Activated T-helper 1 cell treated with anti-CD3 and anti-CD28 coated beads, Interleukin-12 subunit alpha, Interleukin-12 subunit beta, Interleukin-2, Interleukin-4 antibody, amounts not matched to agents 30 ng/mL and 10 ng/mL and 1 ng/mL, durations not matched to agents 14 hours and 24 hours and 36 hours (primary cell): ENCODE measurements around the gene LSM12. TPM values are rescaled to one million over a fixed set of nuclear protein-coding genes. Genes with fewer than 3 reads are reported as not detected.

Source experiments
- DNase-seq: peaks from one replicate; pipeline ENCODE4 v3.0.0; 2021; ENCODE audit warnings: low spot score
- H3K27ac Mint-ChIP-seq: one replicate; pipeline ENCODE4 v1.8.0; 2021; ENCODE audit warnings: mild to moderate bottlenecking, mixed read lengths
- H3K27me3 Mint-ChIP-seq: one replicate; pipeline ENCODE4 v1.8.0; 2022; ENCODE audit warnings: mild to moderate bottlenecking, moderate library complexity, mixed read lengths; ENCODE audit not compliant: insufficient read depth
- H3K36me3 Mint-ChIP-seq: one replicate; pipeline ENCODE4 v1.8.0; 2021; ENCODE audit warnings: low read depth, mixed read lengths
- H3K4me1 Mint-ChIP-seq: one replicate; pipeline ENCODE4 v1.8.0; 2021; ENCODE audit warnings: low read depth, mixed read lengths
- H3K4me3 Mint-ChIP-seq: one replicate; pipeline ENCODE4 v1.8.0; 2021; ENCODE audit warnings: mild to moderate bottlenecking, moderate library complexity, mixed read lengths
- H3K9me3 Mint-ChIP-seq: one replicate; pipeline ENCODE4 v1.8.0; 2021; ENCODE audit warnings: mixed read lengths
- intact Hi-C: fragments of 100-400 bp; cut with micrococcal nuclease; formaldehyde crosslinking; loops from one replicate; pipeline ENCODE4 v1.15.1; 2024
- total RNA-seq: library from RNA; stranded (reverse); gene quantifications from 2 replicates; pipeline ENCODE4 v1.2.3, GENCODE V29; 2022

Gene LSM12
- total RNA-seq, 1 donor from 2014 or later = 95.4 TPM

DNA sequence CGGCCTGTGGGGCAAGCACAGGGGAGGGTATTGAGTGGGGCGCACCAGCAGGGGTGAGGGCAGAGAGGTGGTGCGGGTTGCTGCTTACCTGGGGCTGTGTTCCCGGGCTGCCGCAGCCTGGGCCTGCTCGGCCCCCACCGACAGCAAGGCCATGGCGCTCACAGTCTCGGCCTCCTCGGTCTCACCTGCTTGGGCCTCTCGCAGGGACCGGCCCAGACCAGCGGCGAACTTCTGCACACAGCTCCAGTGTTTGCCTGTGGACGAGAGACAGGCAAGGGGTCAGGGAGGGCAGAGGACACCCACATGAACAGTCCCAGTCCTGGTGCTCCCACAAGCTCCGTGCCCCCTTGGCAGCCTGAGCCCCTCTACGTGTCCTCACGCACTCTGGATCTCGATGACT is 11.9 kb upstream of the LSM12 start:
- Mint-ChIP-seq H3K27ac (no peak overlapping the region), H3K27me3 (no peaks in the 10 kb centered on the region), H3K4me3 (no peak overlapping the region), H3K36me3 (peaks cover 16% of the 10 kb centered on the region), H3K4me1 (no peaks in the 10 kb centered on the region), H3K9me3 (no peaks in the 10 kb centered on the region)
- DNase-seq = no peak
- intact Hi-C loops = no loop called here

DNA sequence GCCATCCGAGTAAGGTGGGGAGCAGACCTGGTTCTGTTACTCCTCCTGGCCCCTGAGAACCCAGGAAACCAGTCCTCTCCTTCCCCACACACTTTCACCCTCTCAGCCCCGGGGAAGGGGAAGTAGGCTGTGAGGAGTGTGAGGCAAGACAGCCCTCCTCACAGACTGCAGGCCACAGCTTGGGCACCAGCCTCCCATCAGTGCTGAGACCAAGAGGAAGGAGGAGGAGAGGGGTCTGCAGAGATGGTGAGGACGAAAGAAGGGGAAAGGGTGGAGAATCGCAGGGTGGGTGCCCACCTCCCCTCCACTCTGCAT is 11.1 kb upstream of the LSM12 start:
- no peak for DNase-seq
- Mint-ChIP-seq H3K27ac (no peak overlapping the region), H3K27me3 (no peaks in the 10 kb centered on the region), H3K36me3 (peaks cover 12% of the 10 kb centered on the region), H3K4me1 (no peaks in the 10 kb centered on the region), H3K9me3 (no peaks in the 10 kb centered on the region), H3K4me3 (no peak overlapping the region)
- intact Hi-C loops = no loop called here

DNA sequence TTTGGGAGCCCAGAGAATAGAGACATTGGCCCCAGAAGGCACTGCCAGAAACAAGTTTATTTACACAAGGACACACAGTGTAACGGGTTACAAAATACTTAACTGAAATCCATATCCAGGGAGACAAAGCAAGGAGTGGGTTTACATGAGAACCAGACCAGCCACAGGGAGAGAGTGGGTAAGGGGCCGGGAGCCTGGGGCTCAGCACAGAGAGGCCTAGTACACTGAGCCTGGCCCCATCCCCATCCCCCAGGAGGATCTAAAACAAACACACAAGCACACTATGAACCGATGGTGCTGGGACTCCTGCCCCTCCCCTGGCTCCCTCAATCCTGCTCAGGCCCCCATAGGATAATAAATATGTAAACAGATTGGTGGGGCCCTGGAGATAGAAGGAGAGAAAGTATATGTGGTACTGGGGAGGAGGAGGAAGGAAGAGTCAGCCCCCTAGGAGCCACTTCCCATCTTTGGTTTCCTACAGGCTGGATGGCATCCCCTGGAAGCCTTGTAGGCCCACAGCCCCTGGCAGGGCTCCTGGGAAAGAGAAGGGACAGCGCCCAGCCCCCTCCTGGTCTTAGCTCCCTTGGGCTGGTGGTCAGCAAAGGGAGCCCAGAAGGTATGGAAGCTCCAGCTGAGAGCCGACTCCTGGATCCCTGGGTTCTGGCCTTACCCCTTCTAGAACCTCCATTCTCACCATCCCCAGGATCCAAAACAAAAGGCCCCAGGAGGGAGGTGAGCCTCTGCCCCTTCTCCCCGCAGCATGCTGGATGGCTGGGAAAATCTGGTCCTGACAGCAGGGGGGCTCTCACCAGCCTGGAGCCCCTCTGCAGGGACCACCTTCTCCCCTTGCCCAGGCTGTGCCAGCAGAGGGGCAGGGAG is 10.5 kb upstream of the LSM12 start:
- intact Hi-C loops = no loop called here
- H3K36me3 Mint-ChIP-seq = peaks cover 12% of the 10 kb centered on the region
- H3K4me1 Mint-ChIP-seq = peaks cover 3% of the 10 kb centered on the region
- H3K27me3 Mint-ChIP-seq = no peaks in the 10 kb centered on the region
- no peak for DNase-seq
- H3K9me3 Mint-ChIP-seq = no peaks in the 10 kb centered on the region
- H3K4me3 Mint-ChIP-seq = no peak overlapping the region
- H3K27ac Mint-ChIP-seq = no peak overlapping the region

DNA sequence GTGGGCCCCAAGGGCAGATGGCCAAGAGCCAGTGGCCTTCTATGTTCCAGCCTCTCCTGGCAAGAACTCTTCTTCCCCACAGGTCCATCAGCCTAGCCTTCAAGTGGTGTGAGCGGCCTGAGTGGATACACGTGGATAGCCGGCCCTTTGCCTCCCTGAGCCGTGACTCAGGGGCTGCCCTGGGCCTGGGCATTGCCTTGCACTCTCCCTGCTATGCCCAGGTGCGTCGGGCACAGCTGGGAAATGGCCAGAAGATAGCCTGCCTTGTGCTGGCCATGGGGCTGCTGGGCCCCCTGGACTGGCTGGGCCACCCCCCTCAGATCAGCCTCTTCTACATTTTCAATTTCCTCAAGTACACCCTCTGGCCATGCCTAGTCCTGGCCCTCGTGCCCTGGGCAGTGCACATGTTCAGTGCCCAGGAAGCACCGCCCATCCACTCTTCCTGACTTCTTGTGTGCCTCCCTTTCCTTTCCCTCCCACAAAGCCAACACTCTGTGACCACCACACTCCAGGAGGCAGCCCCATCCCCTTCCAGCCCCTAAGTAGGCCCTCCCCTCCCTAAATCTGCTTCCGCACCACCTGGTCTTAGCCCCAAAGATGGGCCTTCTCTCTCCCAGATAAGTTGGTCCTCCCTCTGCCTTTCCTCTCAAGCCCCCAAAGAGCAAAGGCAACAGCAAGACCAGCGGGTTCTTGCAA is 9.3 kb upstream of the LSM12 start:
- no peak overlapping the region for H3K27ac Mint-ChIP-seq
- H3K27me3 Mint-ChIP-seq = no peaks in the 10 kb centered on the region
- no peak for DNase-seq
- H3K4me1 Mint-ChIP-seq = peaks cover 7% of the 10 kb centered on the region
- no peak overlapping the region for H3K4me3 Mint-ChIP-seq
- intact Hi-C loops = no loop called here
- H3K9me3 Mint-ChIP-seq = no peaks in the 10 kb centered on the region
- H3K36me3 Mint-ChIP-seq = peaks cover 13% of the 10 kb centered on the region

DNA sequence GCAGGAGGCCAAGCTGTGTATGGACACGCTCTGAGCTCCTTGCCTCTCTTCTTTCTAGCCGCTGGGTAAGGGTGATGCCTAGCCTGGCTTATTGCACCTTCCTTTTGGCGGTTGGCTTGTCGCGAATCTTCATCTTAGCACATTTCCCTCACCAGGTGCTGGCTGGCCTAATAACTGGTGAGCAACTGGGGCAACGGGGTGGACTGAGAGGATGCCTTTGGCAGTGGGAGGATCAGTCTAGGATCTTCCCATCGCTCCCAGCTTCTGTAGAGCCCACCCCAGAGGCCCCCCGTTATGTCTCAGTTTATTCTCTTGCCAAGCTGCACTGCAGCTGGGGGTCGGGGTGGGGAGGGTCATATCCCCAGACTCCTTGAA is 8.4 kb upstream of the LSM12 start:
- intact Hi-C loops = no loop called here
- no peaks in the 10 kb centered on the region for H3K27me3 Mint-ChIP-seq
- no peak for DNase-seq
- H3K36me3 Mint-ChIP-seq = peaks cover 13% of the 10 kb centered on the region
- H3K4me3 Mint-ChIP-seq = no peak overlapping the region
- no peak overlapping the region for H3K27ac Mint-ChIP-seq
- H3K9me3 Mint-ChIP-seq = no peaks in the 10 kb centered on the region
- H3K4me1 Mint-ChIP-seq = peaks cover 12% of the 10 kb centered on the region

DNA sequence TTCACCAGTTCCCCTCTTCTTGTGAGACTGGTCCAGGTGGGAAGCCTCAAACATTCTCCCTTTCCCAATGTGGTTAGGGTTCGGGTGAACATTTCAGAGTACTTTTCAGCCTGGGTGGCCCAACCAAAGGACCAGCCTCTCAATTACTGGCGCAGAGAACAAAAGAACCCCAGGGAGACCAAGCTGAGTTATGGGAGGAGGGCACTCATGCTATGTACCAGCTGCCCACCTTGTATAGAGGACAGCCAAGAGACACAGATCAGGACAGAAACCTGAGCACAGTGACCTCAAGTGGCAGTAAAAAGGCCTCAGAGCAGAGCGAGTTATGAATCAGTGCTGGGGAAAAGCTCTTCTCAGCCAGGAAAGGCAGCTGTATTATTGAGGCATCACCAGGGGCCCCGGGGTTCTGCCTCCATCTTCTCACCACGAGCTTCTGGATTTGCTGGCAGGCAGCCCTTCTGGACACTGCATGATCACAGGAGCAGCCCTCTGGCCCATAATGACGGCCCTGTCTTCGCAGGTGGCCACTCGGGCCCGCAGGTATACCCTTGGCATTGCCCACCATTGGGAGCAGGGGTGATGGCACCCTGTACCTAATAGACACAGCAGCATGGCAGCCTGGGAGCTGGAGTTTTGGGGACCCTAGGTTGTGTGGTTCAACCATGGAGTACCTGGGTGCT is 7.9 kb upstream of the LSM12 start:
- no peak for DNase-seq
- intact Hi-C loops = no loop called here
- Mint-ChIP-seq H3K27ac (no peak overlapping the region), H3K4me1 (peaks cover 14% of the 10 kb centered on the region), H3K9me3 (no peaks in the 10 kb centered on the region), H3K27me3 (no peaks in the 10 kb centered on the region), H3K36me3 (peaks cover 13% of the 10 kb centered on the region), H3K4me3 (no peak overlapping the region)

DNA sequence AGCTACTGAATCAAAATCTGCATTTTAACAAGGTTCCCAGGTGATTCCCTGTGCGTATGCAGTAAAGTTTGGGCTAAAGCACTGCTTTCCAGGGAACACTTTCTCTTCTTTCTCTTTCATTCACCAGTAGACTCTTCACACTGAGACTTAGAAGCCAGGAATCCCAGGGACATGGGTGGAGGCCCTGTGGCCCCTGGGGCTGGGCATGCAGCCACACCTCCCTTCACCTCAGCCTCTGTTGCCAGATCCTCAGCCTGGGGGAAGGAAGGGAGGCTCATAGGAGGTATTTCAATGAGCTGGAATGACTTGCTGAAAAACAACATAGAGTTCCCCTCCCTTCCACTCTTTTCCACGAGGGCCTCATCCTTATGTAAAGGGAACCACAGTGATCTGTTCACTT is 5.3 kb upstream of the LSM12 start:
- H3K36me3 Mint-ChIP-seq = peaks cover 12% of the 10 kb centered on the region
- no peaks in the 10 kb centered on the region for H3K9me3 Mint-ChIP-seq
- DNase-seq = no peak
- peaks cover 14% of the 10 kb centered on the region for H3K4me1 Mint-ChIP-seq
- intact Hi-C loops = loop anchor here (1.0 to 2.0 kb wide), 4 partner anchors 16 to 67 kb away; partner anchors contain the start of gene TMEM101
- peak overlapping the region; percentile 66 for H3K27ac Mint-ChIP-seq
- H3K27me3 Mint-ChIP-seq = no peaks in the 10 kb centered on the region
- H3K4me3 Mint-ChIP-seq = peak overlapping the region; percentile 98

DNA sequence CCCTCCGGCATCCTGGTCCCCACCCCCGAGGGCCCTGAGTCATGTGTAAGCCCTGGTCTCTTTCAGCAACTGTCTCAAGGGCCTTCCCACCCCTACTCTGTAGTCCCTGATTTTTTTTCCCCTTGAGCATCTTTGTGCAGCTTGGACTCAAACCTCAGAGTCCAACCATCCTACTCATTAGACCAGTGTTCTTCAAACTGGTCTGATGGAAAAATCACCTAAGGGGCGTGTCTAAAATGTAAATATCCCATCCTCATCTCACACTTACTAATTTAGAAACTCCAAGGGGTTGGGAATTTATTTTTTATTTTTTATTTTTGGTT is 4.7 kb upstream of the LSM12 start:
- H3K27ac Mint-ChIP-seq = peak overlapping the region; percentile 99
- intact Hi-C loops = loop anchor here (1.0 to 2.0 kb wide), 4 partner anchors 16 to 68 kb away; partner anchors contain the start of gene TMEM101

DNA sequence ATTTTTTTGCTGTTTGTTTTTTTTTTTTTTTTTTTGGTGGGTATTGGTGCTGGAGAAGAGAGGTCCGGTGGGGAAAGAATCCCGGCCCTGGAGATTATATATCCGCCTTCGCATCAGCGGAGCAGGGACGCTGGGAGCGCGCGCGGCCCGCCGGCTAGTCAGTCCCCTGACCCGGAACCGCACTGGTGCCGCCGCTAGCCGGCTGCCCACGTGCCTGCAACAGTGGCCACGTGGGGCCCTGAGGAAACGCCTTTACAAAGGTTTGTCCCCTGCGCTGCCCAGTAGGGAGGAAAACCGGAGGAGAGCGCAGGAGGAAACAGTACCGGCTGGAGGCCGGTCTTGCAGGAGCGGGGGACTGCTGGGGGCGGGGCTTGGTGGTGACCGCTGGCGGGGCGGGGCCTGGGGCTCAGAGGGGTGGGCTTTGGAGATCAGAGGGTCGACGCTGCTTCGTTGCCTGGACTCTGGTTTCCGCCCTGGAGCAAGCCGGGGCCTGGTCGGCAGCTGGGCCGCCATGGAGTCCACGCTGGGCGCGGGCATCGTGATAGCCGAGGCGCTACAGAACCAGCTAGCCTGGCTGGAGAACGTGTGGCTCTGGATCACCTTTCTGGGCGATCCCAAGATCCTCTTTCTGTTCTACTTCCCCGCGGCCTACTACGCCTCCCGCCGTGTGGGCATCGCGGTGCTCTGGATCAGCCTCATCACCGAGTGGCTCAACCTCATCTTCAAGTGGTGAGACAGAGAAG is 4.2 kb upstream of the LSM12 start, which contains the start of gene G6PC3:
Gene G6PC3 (plus strand): TSS at position 281 of the 743 bp plus-strand sequence. CDS start 231 bp downstream, at position 512.
- Mint-ChIP-seq H3K36me3 (peaks cover 8% of the 10 kb centered on the region), H3K27me3 (no peaks in the 10 kb centered on the region), H3K9me3 (no peaks in the 10 kb centered on the region), H3K4me1 (peaks cover 16% of the 10 kb centered on the region), H3K4me3 (peak within 1 kb of the TSS; percentile 98), H3K27ac (peak within 1 kb of the TSS; percentile 99)
- intact Hi-C loops = loop anchor here (1.0 to 2.0 kb wide), 7 partner anchors 17 to 275 kb away; partner anchors contain the start of genes GRN, HDAC5, TMEM101 and TMUB2
- peak; percentile 78 for DNase-seq

More for the DNA sequence above, 4.7 kb upstream of the LSM12 start:
- peaks cover 7% of the 10 kb centered on the region for H3K36me3 Mint-ChIP-seq
- H3K4me3 Mint-ChIP-seq = peak overlapping the region; percentile 98
- H3K4me1 Mint-ChIP-seq = peaks cover 14% of the 10 kb centered on the region
- DNase-seq = no peak
- H3K27me3 Mint-ChIP-seq = no peaks in the 10 kb centered on the region
- H3K9me3 Mint-ChIP-seq = no peaks in the 10 kb centered on the region

DNA sequence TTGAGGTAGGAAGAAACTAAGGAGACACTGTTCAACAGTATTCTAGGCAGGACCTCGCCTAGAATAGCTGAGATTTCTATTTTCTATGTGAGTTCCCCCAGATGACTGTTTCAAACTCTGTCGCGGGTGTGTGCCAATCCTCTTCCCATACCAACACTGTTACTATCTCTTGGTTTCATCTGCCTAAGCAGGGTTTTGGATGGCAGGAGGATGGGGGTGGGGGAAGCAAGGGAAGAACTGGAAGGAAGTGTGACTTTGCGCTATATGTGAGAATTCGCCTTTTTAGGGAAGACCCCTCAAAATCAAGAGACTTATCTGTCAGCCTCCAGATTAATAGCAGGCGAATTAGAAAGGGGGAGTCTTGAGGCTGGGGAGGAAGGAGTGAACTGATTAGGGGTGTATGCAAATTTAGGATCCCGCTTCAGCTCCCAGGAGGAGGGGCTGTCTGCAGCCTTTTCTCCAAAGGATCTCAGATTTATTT is 3.5 kb upstream of the LSM12 start:
- intact Hi-C loops = loop anchor here (1.0 to 10.0 kb wide), 7 partner anchors 53 to 275 kb away; partner anchors contain the start of genes GRN, HDAC5, SLC25A39 and TMEM101

DNA sequence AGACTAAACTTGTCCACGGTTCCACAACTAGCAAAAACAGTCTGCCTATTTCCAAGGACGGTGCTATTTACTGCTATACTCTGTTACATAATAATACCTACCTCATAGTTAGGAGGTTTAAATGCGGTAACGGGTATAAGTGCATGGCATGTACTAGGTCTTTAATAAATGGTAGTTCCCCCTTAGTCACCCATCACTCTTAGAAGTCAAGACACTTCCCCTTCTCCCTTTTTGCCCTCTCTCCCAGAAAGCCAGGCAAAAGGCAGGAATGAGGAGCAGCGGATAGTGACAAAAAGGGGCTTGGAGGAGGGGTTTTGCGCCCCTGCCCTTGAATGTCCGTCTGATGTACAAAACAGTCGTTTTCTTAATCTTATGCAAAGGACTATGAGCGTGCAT is 1.1 kb upstream of the LSM12 start:
- no peak overlapping the region for H3K27ac Mint-ChIP-seq
- intact Hi-C loops = loop anchor here (10.0 kb wide), 1 partner anchor 257 kb away; the partner anchor contains the start of gene SLC25A39
- DNase-seq = no peak
- H3K36me3 Mint-ChIP-seq = peaks cover 17% of the 10 kb centered on the region
- peak overlapping the region; percentile 97 for H3K4me3 Mint-ChIP-seq
- H3K27me3 Mint-ChIP-seq = no peaks in the 10 kb centered on the region
- peaks cover 35% of the 10 kb centered on the region for H3K4me1 Mint-ChIP-seq
- no peaks in the 10 kb centered on the region for H3K9me3 Mint-ChIP-seq

More for the DNA sequence above, 3.5 kb upstream of the LSM12 start:
- peak overlapping the region; percentile 99 for H3K27ac Mint-ChIP-seq
- H3K36me3 Mint-ChIP-seq = peaks cover 7% of the 10 kb centered on the region
- peak overlapping the region; percentile 98 for H3K4me3 Mint-ChIP-seq
- H3K4me1 Mint-ChIP-seq = peaks cover 21% of the 10 kb centered on the region
- no peak for DNase-seq
- H3K9me3 Mint-ChIP-seq = no peaks in the 10 kb centered on the region
- no peaks in the 10 kb centered on the region for H3K27me3 Mint-ChIP-seq

DNA sequence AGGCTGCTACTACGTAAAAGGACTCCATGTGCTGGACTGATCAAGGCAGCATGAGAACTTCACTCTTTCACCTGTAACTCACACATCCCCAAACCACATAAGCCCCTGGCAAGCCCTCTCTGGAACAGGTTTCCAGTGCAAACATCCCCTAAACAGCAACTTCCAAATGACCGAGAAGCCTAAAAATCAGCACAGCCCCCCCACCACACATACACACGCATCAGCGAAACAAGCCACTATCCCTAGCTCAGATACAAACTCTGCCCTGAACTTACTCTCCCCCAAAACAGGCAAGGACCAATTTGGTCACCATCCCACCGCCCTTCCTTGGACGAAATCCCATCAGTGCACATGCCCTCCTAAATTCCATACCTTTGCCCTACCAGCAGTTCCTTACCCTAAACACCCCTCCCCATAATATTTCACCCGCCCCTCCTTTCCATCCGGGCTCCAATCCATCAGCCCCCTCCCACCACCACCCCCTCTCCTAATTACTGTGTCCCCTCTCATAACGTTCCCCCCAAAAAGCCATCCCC is 735 bp downstream of the LSM12 start:
- H3K9me3 Mint-ChIP-seq = no peaks in the 10 kb centered on the region
- H3K27ac Mint-ChIP-seq = peak overlapping the region; percentile 96
- peaks cover 26% of the 10 kb centered on the region for H3K36me3 Mint-ChIP-seq
- no peaks in the 10 kb centered on the region for H3K27me3 Mint-ChIP-seq
- H3K4me3 Mint-ChIP-seq = peak overlapping the region; percentile 97
- DNase-seq = no peak
- H3K4me1 Mint-ChIP-seq = peaks cover 34% of the 10 kb centered on the region
- intact Hi-C loops = loop anchor here (1.0 to 10.0 kb wide), 7 partner anchors 22 to 280 kb away; partner anchors contain the start of genes GRN, HDAC5, HROB and SLC25A39
